Activated naive CD4-positive, alpha-beta T cell treated with anti-CD3 and anti-CD28 coated beads for 36 hours (primary cell): Measurements from ENCODE around the gene CRYBA1. TPM values are rescaled to one million over a fixed set of nuclear protein-coding genes. Genes with fewer than 3 reads are reported as not detected.
A peak's percentile ranks its signal among the peaks of the same experiment; 100 is the strongest.

Experiments used
- CTCF ChIA-PET: fragments of 350-600 bp; sonication (Branson Sonifier 250); formaldehyde crosslinking; loops from one replicate; lab custom pipeline; 2021; ENCODE audit warnings: antibody characterized with exemption; lab: Charles Lee
- DNase-seq: peaks from one replicate; pipeline ENCODE4 v3.0.0-alpha.2; 2020
- H3K27ac Mint-ChIP-seq: one replicate; pipeline ENCODE4 v1.8.0; 2021; ENCODE audit warnings: mild to moderate bottlenecking, mixed read lengths
- H3K27me3 Mint-ChIP-seq: one replicate; pipeline ENCODE4 v1.8.0; 2021; ENCODE audit warnings: low read depth, mixed read lengths
- H3K36me3 Mint-ChIP-seq: one replicate; pipeline ENCODE4 v1.8.0; 2021; ENCODE audit warnings: low read depth, mixed read lengths
- H3K4me1 Mint-ChIP-seq: one replicate; pipeline ENCODE4 v1.8.0; 2021; ENCODE audit warnings: low read depth, mixed read lengths
- H3K4me3 Mint-ChIP-seq: one replicate; pipeline ENCODE4 v1.8.0; 2021; ENCODE audit warnings: mild to moderate bottlenecking, moderate library complexity, mixed read lengths
- H3K9me3 Mint-ChIP-seq: one replicate; pipeline ENCODE4 v1.8.0; 2021; ENCODE audit warnings: mixed read lengths
- intact Hi-C: fragments of 100-400 bp; cut with micrococcal nuclease; formaldehyde crosslinking; loops from one replicate; pipeline ENCODE4 v1.15.1; 2023
- total RNA-seq, 2 experiments: library from RNA; stranded (reverse); gene quantifications; one replicate each; pipeline ENCODE4 v1.2.3, GENCODE V29; 2021

CRYBA1 gene
- total RNA-seq, 2 experiments from 2014 or later = not detected

DNA sequence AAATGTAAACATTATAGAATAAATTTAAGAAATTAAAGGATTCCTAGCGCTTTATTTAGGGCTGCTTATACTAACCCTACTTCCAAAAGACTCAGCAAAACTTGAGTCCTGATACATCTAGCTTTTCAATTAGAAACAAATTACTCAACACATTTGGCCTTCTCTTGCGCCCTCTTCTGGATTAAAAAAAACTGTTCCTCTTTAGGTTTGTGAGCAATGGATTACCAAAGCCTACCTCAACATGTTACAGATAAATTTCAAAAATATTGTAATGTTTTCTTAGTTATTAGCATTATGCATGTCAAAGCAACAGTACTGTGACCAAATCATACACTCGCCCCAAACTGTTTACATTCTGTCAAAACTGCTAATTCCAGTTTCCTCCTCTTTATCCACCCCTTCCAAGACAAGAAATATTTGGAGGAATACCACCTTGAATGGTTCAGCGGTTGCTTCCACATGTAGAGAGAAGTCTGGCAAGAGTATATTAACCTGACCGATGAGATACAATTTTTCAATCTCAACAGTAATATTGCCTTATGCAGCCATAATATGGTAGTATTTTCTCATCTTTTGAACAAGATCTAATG lies 44.6 kb downstream of the CRYBA1 start:
- Mint-ChIP-seq H3K9me3 (no peaks in the 10 kb centered on the region), H3K27me3 (no peaks in the 10 kb centered on the region), H3K4me1 (peaks cover 51% of the 10 kb centered on the region), H3K27ac (peak overlapping the region; percentile 94), H3K4me3 (peak overlapping the region; percentile 86), H3K36me3 (peaks cover 52% of the 10 kb centered on the region)
- intact Hi-C loops = loop anchor here (1.0 to 5.0 kb wide), 5 partner anchors 50 to 564 kb away; partner anchors contain the start of genes ANKRD13B, NEK8 and TLCD1
- CTCF ChIA-PET = interaction anchor here (0.6 to 4.1 kb wide), 24 partner anchors 10 to 420 kb away, joined by 3 to 30 read pairs (median 4); no protein-coding TSS in a partner anchor
- DNase-seq = peak; percentile 22

DNA sequence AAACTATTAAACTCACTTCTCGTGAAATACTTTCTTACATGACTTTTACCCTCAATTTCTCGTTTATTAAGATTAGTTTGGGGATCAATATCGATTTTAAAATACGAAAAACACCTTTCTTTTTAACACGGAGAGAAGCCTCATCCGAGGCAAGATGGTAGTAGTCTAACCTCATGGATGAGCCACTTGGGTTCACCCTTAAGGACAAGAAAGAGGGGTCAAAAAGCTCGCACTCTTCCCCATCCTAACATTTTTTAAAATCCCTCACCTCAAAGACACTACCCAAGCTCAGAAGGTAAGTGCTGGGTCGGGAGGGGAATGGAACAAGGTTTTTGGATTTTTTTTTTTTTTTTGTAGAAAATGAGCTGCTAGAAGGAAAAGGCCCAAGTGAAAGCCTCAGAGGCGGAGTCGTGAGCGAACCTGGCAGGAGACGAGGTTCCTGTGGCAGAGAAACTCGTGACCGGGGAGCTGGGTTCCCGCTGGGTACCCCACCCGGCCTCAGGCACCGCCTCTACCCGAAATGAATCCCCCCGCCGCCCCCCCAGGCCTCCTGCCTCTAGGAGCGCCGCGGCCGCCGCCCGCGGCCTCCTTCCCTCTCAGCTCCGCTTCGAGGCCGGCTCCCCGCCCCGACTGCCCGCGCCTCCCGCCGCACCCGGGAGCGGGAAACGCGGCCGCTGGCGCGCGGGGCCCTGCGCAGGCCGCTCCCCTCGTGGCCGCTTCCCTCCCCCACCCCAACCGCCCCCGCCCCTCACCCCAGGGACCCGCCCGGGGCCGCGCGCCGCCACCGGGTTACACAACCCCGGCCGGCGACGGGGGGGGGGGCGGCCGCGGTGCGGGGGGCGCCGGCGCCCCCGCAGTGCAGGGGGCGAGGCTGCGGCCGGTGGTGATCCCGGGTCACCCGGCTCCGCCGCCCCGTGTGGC lies 45.7 kb downstream of the CRYBA1 start:
- Mint-ChIP-seq H3K36me3 (peaks cover 42% of the 10 kb centered on the region), H3K4me3 (peak overlapping the region; percentile 100), H3K9me3 (no peaks in the 10 kb centered on the region), H3K4me1 (peaks cover 41% of the 10 kb centered on the region), H3K27ac (peak overlapping the region; percentile 99), H3K27me3 (no peaks in the 10 kb centered on the region)
- DNase-seq = peak; percentile 63
- intact Hi-C loops = loop anchor here (2.0 to 5.0 kb wide), 3 partner anchors 300 to 565 kb away; partner anchors contain the start of genes ANKRD13B, NEK8 and TLCD1
- CTCF ChIA-PET = interaction anchor here (0.5 to 1.4 kb wide), 7 partner anchors 9 to 287 kb away, joined by 3 to 10 read pairs (median 3); no protein-coding TSS in a partner anchor

DNA sequence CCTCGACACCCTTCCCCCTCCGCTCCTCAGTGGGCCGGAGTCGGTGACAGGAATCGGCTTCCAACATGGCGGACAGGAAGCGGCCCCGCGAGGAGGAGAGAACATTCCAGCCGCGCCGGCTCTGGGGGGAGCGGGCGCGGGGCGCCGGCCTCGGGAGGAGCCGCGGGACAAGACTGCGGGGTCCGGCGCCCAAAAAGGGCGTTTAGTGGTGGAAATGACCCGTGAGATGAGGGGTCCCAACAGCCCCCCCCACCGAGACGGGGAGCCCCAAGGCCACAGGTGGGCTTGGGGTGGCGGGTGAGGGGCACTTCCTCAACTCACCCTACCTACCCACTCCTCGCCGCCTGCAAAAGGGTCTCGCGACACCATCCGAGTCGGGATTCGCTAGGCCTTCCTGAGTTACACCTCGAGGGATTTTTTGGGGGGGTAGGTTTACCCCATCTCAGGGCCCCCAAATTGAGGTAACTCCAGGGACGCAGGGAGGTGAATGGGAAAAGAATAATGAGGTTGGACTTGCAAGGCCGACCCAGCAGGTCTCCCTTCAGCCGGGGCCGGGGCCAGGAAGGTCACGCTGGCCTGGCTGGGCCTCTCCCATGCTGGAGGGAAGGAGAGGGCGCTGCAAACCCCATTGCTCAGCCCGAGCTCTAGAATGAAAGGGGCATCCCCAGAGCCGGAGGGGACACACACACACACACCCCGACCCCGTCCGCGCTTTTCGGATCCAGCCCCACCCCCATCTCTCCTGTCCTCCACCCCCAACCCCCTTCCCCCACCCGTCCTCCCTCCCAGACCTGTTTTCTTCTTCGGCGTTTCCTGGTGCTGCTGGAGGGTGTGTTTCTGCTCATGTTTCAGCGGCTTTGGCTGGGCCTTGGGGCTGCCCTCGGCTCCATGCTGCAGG lies 46.6 kb downstream of the CRYBA1 start:
- H3K4me3 Mint-ChIP-seq = peak overlapping the region; percentile 100
- H3K27me3 Mint-ChIP-seq = no peaks in the 10 kb centered on the region
- DNase-seq = peak; percentile 77
- H3K4me1 Mint-ChIP-seq = peaks cover 32% of the 10 kb centered on the region
- H3K9me3 Mint-ChIP-seq = no peaks in the 10 kb centered on the region
- peaks cover 33% of the 10 kb centered on the region for H3K36me3 Mint-ChIP-seq
- intact Hi-C loops = loop anchor here (2.0 to 5.0 kb wide), 3 partner anchors 299 to 566 kb away; partner anchors contain the start of genes ANKRD13B, NEK8 and TLCD1
- CTCF ChIA-PET = interaction anchor here (0.6 to 1.6 kb wide), 6 partner anchors 8 to 638 kb away, joined by 3 to 10 read pairs (median 4); no protein-coding TSS in a partner anchor
- H3K27ac Mint-ChIP-seq = peak overlapping the region; percentile 99

DNA sequence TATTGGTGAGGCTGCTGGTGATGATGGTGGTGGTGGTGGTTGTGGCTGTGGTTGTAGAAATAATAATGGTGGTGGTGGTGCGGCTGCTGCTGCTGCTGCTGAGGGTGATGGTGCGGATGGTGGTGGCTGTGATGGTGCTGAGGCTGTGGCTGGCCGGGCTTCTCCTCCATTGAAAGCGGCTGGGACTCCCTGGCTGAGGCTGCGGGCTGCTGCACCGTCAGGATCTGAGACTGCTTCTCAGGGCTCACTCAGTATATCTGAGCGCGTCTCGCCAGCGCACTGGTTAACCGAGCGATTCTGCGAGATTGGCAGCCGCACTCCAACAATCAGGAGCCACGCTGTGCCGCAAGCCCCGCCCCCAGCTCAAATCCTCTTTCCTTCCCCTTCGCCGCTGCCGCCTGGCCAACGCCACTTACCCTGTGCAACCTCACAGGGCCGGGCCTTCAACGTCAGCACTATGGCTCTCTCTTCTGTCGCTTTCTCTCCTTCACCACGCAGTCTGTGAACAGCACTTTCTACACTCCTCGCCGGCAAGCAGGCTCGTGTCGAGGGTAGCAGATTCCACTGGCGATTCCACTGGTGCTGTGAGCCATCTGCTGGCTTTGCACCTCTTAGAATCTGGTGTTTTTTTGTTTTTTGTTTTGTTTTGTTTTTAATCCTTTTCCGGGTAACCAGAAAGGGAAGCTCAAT lies 47.4 kb downstream of the CRYBA1 start, which contains the start of gene NUFIP2:
TSS of gene NUFIP2 (minus strand) at position 259 of the 690 bp plus-strand sequence. CDS start at position 170, 89 bp downstream.
- H3K27ac Mint-ChIP-seq = peak within 1 kb of the TSS; percentile 99
- H3K27me3 Mint-ChIP-seq = no peaks in the 10 kb centered on the region
- H3K9me3 Mint-ChIP-seq = no peaks in the 10 kb centered on the region
- peaks cover 25% of the 10 kb centered on the region for H3K4me1 Mint-ChIP-seq
- CTCF ChIA-PET = interaction anchor here (0.9 to 1.6 kb wide), 5 partner anchors 37 to 637 kb away, joined by 3 to 4 read pairs (median 3); no protein-coding TSS in a partner anchor
- intact Hi-C loops = loop anchor here (1.0 to 5.0 kb wide), 9 partner anchors 41 to 567 kb away; partner anchors contain the start of genes ANKRD13B, NEK8, PHF12 and TAOK1
- peak within 1 kb of the TSS; percentile 100 for H3K4me3 Mint-ChIP-seq
- H3K36me3 Mint-ChIP-seq = peaks cover 26% of the 10 kb centered on the region
- DNase-seq = peak; percentile 99

DNA sequence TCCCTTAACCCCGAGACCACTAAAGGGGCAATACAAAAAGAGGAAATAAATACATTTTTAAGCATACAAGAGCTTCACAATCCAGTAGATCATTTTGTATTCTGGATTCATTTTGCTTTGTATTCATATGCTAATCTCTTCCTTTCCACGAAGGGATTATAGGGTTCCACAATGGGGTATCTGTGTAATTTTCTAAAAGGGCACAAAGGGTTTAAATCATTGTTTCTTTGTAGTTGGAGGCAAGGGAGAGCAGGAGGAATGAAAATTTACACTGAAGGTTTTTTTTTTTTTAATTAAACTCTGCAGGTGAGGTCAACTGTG lies 47.9 kb downstream of the CRYBA1 start:
- Mint-ChIP-seq H3K27me3 (no peaks in the 10 kb centered on the region), H3K27ac (peak overlapping the region; percentile 99), H3K9me3 (no peaks in the 10 kb centered on the region), H3K36me3 (peaks cover 23% of the 10 kb centered on the region), H3K4me1 (peaks cover 20% of the 10 kb centered on the region), H3K4me3 (peak overlapping the region; percentile 100)
- no peak for DNase-seq
- intact Hi-C loops = loop anchor here (1.0 to 5.0 kb wide), 8 partner anchors 42 to 567 kb away; partner anchors contain the start of genes ANKRD13B, NEK8, PHF12 and TAOK1
- CTCF ChIA-PET = interaction anchor here (0.9 to 1.6 kb wide), 5 partner anchors 38 to 636 kb away, joined by 3 to 4 read pairs (median 3); no protein-coding TSS in a partner anchor

DNA sequence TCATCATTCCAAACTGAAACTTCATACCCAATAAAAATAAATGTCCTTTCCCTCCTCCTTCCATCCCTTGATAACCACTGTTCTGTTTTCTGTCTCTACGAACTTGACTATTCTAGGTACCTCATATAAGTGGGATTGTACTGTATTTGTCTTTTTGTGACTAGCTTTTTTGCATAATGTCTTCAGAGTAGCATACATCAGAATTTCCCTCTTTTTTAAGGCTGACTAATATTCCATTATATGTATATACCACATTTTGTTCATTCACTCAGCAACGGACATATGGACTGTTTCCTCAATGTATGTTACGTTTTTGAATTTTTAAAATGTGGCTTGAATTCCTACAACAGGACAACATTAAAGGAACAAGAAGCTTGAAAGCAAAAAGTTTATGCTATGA lies 48.8 kb downstream of the CRYBA1 start:
- DNase-seq = no peak
- Mint-ChIP-seq H3K4me3 (no peak overlapping the region), H3K36me3 (peaks cover 16% of the 10 kb centered on the region), H3K27me3 (no peaks in the 10 kb centered on the region), H3K9me3 (no peaks in the 10 kb centered on the region), H3K27ac (peak overlapping the region; percentile 65), H3K4me1 (peaks cover 21% of the 10 kb centered on the region)
- intact Hi-C loops = loop anchor here (2.0 kb wide), 1 partner anchor 43 kb away; no protein-coding TSS in a partner anchor
- CTCF ChIA-PET = interaction anchor here (0.7 kb wide), 2 partner anchors 14 to 572 kb away, joined by 3 read pairs; no protein-coding TSS in a partner anchor

DNA sequence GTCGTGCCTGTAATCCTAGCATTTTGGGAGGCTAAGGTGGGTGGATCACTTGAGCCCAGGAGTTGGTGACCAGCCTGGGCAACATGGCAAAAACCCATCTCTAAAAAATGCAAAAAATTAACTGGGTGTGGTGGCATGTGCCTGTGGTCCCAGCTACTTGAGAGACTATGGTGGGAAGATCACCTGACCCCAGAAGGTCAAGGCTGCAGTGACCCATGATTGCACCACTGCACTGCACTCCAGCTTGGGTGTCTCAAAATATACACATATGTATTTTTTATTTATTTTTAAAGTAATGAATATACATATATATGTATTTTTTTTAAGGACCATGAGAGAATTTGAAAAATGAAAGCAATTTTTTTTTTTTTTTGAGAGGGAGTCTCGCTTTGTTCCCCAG lies 52.4 kb downstream of the CRYBA1 start:
- Mint-ChIP-seq H3K4me3 (no peak overlapping the region), H3K27me3 (no peaks in the 10 kb centered on the region), H3K9me3 (no peaks in the 10 kb centered on the region), H3K36me3 (no peaks in the 10 kb centered on the region), H3K4me1 (peaks cover 18% of the 10 kb centered on the region), H3K27ac (no peak overlapping the region)
- intact Hi-C loops = no loop called here
- CTCF ChIA-PET = no interaction called here
- DNase-seq = no peak

DNA sequence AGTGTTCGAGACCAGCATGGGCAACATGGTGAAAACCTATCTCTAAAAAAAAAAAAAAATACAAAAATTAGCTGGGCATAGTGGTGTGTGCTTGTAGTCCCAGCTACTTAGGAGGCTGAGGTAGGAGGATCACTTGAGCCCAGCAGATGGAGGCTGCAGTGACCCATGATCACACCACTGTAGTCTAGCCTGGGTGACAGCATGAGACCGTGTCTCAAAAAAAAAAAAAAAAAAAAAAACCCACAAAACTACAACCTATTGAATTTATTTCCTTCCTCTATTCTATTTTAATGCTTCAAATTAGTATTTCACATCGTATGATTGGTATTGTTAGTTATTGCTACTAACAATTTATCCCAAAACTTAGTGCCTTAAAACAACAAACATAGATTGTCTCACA lies 56.7 kb downstream of the CRYBA1 start:
- intact Hi-C loops = no loop called here
- Mint-ChIP-seq H3K9me3 (no peaks in the 10 kb centered on the region), H3K27ac (no peak overlapping the region), H3K4me3 (no peak overlapping the region), H3K36me3 (no peaks in the 10 kb centered on the region), H3K27me3 (no peaks in the 10 kb centered on the region), H3K4me1 (peaks cover 13% of the 10 kb centered on the region)
- DNase-seq = no peak
- CTCF ChIA-PET = interaction anchor here (0.6 kb wide), 2 partner anchors 54 to 276 kb away, joined by 3 to 6 read pairs; no protein-coding TSS in a partner anchor
